ENCODE measurements around the gene SAMD1.
A peak's percentile ranks its signal among the peaks of the same experiment; 100 is the strongest.

Gene SAMD1

DNA sequence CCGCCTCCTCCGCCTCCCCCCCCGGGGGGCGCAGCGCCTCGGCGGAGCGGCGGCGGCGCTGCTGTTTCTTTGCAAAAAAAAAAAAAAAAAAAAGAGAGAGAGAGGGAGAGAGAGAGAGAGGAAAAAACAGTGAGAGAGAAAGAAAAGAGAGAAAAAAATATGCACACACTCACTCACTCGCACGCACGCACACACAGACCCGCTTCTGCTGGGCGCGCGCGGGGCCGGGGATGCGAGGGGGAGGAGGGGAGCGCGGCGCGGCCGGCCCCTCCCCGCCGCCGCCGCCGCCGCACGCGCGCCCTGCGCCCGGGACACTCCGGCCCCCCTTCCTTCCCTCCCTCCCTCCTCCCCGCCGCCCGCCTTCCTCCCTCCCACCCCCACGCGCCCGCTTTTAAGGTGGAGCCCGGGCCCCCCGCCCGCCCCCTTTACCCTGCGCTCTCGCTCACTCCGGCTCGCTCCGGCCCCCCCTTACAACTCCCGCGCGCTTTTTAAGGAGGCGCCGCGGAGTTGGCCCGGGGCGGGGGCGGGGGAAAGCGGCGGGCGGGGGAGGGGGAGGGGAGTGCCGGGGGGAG, at the start of gene SAMD1:
Gene SAMD1, minus strand, starts transcription at position 243 of the 572 bp plus-strand sequence.
- DNase-seq (ENCODE audit: low spot score) = no peak

DNA sequence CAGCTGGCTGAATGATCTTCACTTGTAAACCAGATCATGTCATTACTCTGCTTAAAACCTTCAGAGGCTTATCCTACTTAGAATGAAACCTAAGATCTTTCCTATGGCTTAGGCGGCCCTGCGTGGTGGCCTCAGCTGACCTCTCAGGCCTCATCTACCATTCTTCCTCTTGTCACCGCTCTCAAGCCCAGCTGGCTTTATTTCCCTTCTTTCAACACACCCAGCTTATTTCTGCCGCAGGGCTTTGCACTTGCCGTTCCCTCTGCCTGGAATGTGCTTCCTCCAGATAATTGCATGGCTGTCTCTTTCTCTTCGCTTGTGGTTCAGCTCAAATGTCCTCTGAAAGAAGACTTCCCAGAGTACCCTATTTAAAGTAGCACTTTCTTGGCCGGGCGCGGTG, 49.4 kb upstream of the SAMD1 start:
- no peak for DNase-seq (ENCODE audit: low spot score)

DNA sequence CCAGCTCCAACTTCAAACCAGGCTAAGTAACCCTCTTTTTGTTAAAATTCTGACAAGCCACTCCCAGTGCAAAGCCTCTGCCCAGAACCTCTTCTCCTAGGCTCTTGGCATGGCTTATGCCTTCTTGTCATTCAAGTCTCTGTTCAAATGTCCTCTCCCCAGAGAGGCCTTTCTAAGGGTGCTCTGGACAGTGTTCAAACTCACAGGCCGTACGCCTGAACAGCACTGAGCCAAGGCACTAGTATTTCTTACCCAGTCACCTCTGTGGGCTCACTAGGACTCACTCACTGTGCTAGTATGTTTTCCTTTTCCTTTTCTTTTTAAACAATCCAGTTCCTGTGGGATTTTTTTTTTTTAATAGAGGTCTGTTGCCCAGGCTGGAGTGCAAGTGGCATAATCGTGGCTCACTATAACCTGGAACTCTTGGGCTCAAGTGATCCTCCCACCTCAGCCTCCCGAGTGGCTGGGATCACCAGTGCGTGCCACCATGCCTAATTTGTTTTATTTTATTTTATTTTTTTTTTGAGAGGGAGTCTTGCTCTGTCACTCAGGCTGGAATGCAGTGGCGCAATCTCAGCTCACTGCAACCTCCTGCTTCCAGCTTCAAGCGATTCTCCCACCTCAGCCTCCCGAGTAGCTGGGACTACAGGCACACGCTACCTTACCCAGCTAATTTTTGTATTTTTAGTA, 48.2 kb upstream of the SAMD1 start:
- DNase-seq (ENCODE audit: low spot score) = no peak

DNA sequence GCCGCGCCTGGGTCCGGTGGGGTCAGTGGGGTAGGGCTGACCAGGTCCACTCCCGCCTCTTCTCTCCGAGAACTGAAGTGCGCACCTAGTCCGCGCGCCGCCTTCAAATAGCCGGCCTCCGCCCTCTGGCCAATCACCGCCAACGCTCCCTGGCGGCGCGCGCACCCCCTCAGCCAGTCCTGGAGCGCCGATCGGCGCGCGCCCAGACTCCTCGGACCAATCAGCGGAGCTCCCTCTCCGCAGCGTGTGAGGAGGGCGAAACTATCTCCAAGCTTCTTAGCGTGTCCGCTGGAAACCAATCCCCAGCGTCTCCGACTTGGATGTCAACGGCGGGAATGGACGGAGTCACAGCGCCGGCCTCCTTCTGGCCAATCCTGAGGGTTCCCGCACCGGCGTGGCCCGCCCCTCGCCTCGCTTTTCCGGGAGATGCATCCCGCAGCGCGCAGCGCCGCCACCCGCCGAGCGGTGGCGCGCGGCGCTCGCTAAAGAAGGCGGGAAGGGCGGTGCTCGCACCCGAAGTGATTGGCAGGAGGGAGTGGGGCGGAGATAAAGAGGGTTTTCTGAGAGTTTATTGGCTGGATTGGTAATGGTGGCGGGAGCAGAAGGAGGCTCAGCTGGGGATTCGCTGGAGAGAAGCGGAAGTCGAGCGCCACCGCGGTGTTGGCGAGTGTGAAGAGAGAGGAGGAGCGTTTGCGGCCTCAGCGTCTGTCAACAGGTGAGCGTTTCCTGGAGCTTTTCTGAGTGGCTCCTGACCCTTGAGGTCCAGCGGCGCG, 46.1 kb upstream of the SAMD1 start, which contains the start of gene ASF1B:
Gene ASF1B, minus strand, starts transcription at position 81 of the 773 bp plus-strand sequence. CDS start 133 bp downstream, outside the sequence.
- peak; percentile 99 for DNase-seq (ENCODE audit: low spot score)

DNA sequence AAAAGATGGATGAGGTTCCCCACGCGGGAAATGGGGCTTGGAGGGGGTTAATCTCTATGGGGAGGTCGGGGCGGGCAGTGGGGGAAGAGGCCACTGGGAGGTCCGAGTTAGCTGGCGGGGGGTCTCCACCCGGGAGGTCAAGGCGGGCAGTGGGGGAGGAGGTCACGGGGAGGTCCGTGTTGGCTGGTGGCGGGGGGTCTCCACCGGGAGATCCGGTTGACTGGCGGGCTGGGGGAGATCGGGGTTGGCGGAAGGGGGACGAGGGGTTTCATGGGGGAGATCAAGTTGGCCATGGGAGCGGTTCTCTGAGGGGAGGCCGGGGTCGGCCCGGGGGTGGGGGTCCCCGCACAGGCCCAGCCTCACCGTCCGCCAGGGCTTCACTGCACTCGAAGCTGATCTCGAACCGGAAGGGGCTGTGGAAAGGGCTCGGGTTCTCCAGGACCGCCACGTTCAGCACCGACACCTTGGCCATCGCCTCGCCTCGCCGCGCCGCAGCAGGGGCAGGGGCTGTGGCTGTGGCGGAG, 45.5 kb upstream of the SAMD1 start:
- DNase-seq (ENCODE audit: low spot score) = no peak

DNA sequence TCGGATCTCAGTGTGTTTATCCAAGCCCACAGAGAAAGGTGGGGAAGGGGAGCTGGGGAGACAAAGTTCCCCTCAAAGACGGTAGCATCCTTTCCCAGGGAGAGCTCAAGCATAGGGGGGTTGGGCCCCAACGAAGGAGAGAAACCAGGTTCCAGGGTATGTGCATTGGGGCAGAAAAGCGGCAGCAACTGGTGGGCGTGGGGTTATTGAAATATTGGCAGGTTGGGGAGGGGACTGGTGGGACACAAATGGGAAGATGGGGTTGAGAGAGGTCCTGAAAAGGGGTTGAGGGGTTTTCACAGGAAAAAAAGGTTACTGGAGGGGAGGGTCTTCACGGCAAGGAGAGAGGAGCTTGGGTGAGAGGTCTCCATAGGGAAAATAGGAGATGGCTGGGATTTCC, 44.8 kb upstream of the SAMD1 start:
- peak; percentile 17 for DNase-seq (ENCODE audit: low spot score)

DNA sequence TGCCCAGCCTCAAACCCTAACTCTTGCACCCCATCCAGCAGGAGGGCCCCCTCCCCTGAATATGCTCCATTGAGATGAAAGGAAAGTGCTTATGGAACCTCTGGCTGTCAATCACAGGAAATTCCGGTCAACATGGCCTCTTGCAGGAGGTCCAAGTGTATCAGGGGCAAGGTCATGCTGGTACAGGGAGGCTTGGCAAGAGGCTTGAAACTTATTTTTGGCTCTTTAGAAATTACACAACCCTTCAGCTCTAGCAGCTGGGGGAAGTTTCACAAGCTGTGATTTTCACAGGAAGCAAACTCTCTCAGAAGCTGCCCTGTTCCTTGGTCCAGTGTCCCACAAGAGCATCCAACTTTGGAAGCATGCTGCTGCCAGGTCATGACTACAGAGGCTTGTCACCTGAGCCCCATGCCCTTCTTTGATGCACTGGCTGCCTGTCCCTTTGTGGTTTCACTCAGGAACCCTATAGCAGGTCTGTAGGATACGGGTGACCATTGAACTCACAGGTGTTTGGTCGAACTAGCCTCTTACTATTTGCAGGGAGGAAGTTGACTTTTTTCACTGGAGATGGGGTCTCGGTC, 37.5 kb upstream of the SAMD1 start:
- no peak for DNase-seq (ENCODE audit: low spot score)

DNA sequence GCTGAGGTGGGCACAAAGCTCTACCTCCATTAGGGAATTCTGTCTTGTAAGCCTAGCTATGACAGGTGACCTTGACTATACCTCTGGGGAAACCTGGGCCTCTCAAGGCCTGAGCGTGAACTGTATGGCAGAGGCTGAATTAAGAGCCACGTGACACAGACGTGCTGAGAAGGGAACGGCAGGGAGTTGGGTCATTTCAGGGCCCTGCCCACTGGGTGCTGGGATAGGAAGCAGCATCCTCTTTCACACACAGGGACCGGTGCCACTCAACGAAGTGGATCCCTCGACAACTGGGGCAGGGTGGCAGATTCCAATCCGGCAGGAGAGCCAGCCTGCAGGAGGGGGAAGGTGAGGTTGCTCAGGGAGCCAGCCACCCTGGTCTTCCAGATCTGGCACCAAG, 36.6 kb upstream of the SAMD1 start:
- DNase-seq (ENCODE audit: low spot score) = no peak

DNA sequence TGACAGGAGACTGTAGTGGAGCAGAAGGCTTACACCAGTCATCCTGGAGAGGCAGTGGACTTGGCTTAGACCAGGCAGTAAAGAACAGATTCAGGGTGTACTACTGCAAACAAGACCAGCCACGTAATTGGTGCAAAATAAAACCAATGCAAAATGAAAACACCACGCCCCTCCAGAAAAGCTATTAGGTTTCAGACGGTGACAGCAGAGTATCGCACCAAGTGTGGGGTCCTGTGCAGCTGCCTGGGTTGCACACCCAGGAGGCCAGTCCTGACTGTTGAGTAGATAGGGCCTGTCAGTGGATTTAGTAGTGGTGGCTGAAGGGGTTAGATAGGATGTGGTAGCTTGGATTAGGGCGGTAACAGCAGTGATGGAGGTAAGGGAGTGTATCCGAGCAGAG, 32.4 kb upstream of the SAMD1 start:
- no peak for DNase-seq (ENCODE audit: low spot score)

DNA sequence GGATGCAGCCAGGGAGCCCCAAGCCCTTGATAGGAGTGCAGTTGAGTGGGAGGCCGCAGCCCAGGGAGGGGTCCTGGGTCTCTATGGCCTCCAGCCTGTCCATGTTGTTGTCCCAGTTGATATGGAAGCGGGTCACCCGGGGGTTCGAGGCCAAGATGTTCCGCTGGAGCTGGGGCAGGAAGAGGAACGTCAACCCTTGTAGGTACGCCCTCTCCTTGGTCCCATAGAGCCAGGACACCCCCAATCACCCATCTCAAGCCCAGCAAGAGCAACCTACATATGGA, 29.9 kb upstream of the SAMD1 start:
- DNase-seq (ENCODE audit: low spot score) = no peak

DNA sequence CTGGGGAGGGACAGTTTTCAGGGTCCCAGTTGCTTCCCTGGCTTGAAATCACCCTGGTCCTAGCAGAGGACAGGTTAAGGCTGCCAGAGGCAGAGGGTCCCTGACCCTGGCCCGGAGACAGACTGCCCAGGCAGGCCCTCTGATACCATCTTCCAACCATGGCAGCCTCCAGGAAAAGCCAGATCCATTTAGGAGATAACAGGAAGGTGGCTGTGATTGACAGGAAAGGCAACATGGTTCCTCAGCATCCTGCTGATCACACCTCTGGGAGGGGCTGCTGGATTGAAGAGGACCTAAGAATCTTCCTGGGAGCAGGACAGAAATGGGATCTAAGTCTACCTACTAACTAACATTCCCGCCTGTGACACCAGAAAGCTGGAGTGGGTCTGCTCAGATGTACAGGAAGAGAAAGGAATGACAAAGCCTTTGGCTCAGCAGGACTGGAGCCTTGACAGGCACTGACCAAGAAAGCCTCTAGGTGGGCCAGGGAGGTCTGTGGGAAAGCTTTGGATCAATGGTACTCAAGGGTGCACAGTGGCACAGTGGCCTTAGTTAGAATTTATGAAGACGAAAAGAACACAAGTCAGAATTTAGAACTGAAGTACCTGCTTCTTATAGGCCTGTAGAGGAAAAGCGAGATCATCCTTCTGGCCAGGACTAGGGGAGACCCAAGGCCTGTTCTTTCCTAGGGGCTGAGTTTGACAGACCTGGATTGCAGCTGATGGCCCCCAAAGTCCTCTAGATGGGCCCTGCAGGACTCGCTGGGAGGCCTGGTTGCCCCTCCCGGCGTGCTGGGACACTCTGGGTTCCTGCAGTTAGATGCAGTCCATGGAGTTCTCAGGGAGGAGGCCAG, 29.3 kb upstream of the SAMD1 start:
- no peak for DNase-seq (ENCODE audit: low spot score)

DNA sequence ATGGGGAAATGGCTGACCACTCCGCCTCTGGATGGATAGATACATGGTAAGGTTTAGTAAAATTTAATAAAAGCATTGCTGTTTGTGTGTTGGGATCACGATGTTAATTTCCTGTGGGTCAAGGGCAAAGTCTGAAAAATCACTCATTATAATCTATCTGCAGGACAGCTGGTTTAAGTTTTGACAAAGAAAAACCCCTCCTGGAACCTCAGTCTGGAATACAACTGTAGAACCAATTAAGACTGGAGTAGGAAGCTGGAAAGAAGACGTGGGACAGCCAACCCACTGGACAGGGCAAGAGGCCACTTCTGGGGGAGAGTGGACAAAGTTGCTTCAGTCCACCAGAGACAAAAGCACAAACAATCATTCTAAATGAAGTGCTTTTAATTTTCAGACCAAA, 28.6 kb upstream of the SAMD1 start:
- no peak for DNase-seq (ENCODE audit: low spot score)

DNA sequence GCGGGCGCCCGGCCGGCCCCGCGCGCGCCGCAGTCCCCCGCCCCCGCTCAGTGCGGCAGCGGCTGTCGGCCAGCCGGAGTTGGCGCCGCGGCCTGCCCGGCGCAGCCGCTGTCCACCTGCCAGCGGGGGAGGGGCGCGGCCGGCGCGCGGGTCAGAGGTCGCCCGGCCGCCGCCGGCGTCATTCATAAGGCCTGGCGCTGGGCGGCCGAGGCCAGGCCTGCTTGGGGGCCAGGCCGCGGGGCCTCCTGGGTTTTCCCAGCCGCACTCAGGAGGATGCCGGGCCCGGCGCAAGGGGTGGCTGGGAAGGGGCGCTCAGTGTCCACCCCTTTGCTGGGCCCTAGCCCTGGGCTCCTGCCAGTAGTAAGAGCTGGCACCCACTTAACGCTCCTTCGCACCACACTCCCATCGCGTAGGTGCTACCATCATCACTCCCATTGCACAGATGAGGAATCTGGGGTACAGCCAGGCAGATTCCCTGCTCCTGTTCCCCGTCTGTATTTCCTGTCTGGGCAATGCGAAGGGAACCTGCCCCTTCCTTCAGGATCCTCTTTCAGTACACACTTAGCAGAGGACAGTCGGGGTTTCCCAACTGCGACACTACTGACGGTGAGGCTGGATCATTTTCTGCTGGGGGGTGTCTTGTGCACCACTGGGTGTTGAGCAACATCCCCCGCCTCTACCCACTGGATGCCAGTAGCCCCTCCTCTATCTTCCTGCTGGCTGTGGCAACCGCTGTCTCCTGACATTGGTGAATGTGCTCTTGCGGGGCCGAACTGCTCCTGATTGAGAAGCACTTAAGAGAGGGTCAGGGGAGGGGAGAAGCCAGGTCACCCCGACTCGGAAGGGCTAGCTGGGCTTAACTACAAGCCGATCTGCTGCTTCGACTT, 27.9 kb upstream of the SAMD1 start:
- DNase-seq (ENCODE audit: low spot score) = no peak

DNA sequence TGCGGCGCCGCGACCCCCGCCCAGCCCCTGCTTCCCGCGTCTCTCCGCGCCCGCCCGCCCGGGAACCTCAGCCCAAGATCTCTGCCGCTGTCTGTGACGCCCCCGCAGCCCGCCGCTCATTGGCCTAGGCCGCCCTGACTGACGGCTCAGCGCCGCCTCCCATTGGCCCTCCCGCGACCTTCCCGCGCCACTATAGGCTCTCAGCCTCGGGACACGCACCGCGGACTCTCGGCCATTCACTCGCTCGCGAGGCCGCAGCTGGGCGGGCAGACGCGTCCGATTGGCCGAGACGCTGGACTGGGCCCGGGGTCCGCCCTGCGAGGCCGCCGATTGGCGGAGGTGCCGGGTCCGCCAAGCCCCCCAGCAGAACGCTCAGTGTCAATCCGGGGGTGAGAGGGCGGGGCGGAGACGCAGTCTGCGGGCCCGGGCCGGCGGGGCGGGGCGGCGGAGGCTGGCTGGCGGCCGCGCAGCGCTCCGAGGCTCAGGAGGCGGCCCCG, 27.2 kb upstream of the SAMD1 start, which contains the start of gene PRKACA:
Gene PRKACA, minus strand, starts transcription at position 95 of the 497 bp plus-strand sequence. CDS start 215 bp downstream, outside the sequence.
- DNase-seq (ENCODE audit: low spot score) = peak; percentile 96

DNA sequence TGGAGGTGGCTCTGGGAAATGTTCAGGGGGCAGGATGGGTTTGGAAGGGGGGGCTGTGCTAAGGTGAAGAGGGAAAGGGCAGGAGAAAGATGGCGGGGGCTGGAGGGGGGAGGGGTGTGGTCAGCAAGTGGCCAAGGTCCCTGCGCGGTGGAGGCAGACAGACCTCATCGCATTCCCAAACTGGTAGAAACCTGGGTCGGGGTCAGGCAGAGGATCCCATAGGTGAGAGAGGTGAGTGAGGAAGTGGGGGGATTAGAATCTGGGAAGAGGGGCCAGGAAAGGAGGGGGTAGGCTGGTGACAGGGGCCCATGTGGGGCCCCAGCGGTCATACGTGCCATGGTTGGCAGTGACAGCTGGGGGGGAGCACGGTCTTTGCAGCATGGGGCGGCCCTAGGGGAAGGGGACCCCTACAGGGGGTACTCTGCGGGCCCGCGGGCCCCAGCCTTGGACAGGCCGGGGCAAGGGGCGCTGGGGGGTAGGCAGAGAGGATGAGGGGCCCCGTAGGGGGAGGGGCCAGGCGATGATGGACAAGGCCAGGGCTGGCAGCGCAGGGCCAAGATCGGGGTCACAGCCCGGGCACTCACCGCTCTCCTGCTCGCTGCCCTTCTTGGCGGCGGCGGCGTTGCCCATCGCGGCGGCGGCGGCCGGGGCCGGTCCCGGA, 26.5 kb upstream of the SAMD1 start:
- DNase-seq (ENCODE audit: low spot score) = peak; percentile 23

DNA sequence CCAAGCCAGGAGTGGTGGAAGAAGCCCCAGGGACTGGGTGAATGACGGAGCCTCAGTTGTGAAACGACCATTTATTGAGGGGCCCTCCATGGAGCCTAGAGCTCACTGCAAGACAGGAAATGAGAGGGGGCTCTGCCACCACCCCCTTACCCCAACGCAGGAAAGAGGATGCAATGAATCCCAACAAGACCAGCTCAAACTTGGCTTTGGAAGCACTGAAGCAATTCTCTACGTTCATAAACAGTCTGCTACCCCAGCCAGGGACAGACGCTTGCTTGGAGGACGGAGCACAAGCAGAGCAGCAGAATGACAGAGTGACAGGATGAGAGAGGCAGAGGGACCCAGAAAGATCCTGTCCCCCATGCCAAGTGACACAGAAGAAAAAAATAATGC, 26.0 kb upstream of the SAMD1 start:
- no peak for DNase-seq (ENCODE audit: low spot score)

DNA sequence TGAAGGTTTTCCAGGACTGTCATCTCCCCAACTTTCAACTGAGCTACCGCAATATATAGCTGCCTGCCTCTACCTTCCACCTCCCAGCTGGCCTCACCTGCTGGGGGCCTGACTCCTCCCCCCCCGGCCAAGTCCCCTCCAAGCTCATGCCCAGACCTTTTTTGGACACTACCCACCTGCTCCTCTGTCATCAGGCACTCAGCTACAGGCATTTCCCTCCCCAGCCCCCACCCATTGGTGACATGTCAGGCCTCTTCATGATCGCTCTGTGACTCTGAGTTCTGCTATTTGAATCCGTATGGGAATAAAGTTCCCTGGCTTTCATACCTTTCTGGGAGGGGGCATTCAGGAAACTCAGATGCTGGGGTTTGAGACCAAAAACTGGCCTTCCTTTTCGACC, 25.2 kb upstream of the SAMD1 start:
- DNase-seq (ENCODE audit: low spot score) = no peak

DNA sequence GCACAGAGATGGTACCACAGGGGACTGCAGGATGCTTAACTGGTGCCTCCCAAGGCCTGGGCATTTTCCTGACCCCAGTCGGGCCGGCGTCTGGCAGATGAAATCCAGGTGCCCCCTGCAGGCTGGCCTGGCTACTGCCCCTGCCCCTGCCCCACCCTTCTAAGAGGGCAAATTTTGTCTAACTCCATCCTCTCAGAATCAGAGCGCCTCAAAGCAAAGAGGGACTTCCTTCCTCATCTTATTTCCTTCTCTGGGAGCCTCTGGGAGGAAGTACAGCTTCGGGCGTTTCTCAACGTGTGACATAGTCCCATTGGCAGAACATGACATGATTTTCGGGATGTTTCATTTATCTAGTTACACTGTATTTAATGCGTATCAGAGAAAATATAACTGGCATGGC, 24.3 kb upstream of the SAMD1 start:
- DNase-seq (ENCODE audit: low spot score) = peak; percentile 52

DNA sequence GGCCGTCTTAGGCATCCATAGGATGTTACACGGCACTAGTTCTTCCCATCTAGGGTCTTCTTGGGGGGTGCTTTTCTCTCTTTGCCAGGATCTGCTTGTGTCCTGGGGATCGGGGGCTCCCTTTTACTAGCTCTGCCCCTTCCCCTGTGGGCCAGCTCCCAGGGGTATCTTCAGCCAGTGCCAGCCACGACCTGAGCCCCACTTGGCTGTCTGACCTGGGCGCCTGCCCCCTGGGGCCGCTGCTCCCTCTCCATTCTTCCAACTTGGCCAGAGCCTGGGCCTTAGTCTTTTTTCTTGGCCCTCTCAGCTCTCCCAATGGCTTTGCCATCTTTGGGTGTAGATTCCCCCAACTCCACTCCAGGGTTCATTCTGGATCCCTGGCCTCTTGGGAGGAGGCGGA, 23.9 kb upstream of the SAMD1 start:
- DNase-seq (ENCODE audit: low spot score) = no peak
